ENCODE data around the gene MYZAP. TPM values are rescaled to one million over a fixed set of nuclear protein-coding genes. Genes with fewer than 3 reads are reported as not detected.

The MYZAP gene
- total and polyA plus RNA-seq, 2 of the 4 experiments (the other 2 are of a cell fraction) = not detected

DNA sequence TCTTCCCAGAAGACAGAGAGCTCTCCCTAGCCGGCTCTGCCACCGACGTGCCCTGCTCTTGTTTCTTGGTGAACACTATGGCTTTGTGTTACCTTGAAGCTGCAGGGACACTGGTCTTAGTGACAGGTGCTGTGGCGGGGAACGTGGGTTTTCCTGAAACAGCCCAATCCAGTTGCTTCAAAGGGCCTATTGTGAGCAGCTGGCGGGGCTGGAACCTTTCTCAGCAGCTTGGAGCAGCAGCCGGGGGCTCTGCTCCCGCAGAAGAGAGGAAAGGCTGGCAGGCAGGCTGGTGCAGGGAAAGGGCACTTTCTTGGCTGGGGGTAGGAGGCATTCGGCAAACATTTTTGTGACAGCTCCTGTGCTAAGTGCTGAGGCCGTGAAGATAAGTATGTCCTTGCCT is 12.8 kb downstream of the MYZAP start:
- TF ChIP-seq, protein P1, sequence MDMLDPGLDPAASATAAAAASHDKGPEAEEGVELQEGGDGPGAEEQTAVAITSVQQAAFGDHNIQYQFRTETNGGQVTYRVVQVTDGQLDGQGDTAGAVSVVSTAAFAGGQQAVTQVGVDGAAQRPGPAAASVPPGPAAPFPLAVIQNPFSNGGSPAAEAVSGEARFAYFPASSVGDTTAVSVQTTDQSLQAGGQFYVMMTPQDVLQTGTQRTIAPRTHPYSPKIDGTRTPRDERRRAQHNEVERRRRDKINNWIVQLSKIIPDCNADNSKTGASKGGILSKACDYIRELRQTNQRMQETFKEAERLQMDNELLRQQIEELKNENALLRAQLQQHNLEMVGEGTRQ (IDR thresholded peaks at IDR 0.05; ENCODE audit: low read depth, low read length) = no peak
- TF ChIP-seq FOS (IDR thresholded peaks at IDR 0.05; ENCODE audit: low read depth, low read length) = no peak
- TF ChIP-seq BHLHE40 (IDR thresholded peaks at IDR 0.05; ENCODE audit: low read depth, low read length) = no peak
- TF ChIP-seq MXI1 (IDR thresholded peaks at IDR 0.05; ENCODE audit: borderline replicate concordance, low read depth, low read length) = no peak
- TF ChIP-seq RFX5 (IDR thresholded peaks at IDR 0.05; ENCODE audit: low read depth, low read length) = no peak
- no peak for TF ChIP-seq CHD1 (IDR thresholded peaks at IDR 0.05; ENCODE audit: low read depth, low read length)

More for the DNA sequence above, 12.8 kb downstream of the MYZAP start:
- no peak overlapping the region for H2AK9ac ChIP-seq (replicated peaks; ENCODE audit: low read depth, low read length, poor library complexity)
- CTCF ChIA-PET = no interaction called here
- no peak overlapping the region for H4K8ac ChIP-seq (ENCODE audit: low read depth in 2 of 2, low read length in 2 of 2)
- H3K4ac ChIP-seq (ENCODE audit: low read depth, low read length) = no peak overlapping the region
- H3K4me2 ChIP-seq (ENCODE audit: low read depth, low read length) = no peak overlapping the region
- H4K91ac ChIP-seq (ENCODE audit: insufficient read depth, low read depth, low read length) = no peak overlapping the region
- H4K20me1 ChIP-seq (ENCODE audit: insufficient read depth, low read length) = no peaks in the 10 kb centered on the region
- dilution Hi-C loops (cut with HindIII; ENCODE audit: low sequenced_read_pairs, unreplicated experiment) = no loop called here
- H3K9me1 ChIP-seq (ENCODE audit: insufficient read depth, low read length) = no peaks in the 10 kb centered on the region
- no peak overlapping the region for H2AK5ac ChIP-seq (ENCODE audit: low read depth, low read length)
- no TSS peak for BruUV-seq (replicated peaks)
- H3K79me1 ChIP-seq (ENCODE audit: low read depth in 1 of 2, low read length in 2 of 2) = no peaks in the 10 kb centered on the region
- no peak overlapping the region for H2AFZ ChIP-seq (replicated peaks; ENCODE audit: low read length, poor library complexity)
- ATAC-seq (ENCODE audit: low read depth) (no peak), DNase-seq (no peak)
- intact Hi-C loops (cut with micrococcal nuclease) = no loop called here
- no peaks in the 10 kb centered on the region for H3K36me3 ChIP-seq (ENCODE audit: control insufficient read depth, insufficient read depth, low read length)
- H3K4me3 ChIP-seq (ENCODE audit: insufficient read depth, low read depth, low read length) = no peak overlapping the region
- H3K23ac ChIP-seq (ENCODE audit: low read depth, low read length) = no peak overlapping the region
- H3K18ac ChIP-seq (ENCODE audit: low read depth, low read length) = no peak overlapping the region
- H2BK120ac ChIP-seq (ENCODE audit: low read depth, low read length) = no peak overlapping the region
- H3K27ac ChIP-seq (ENCODE audit: insufficient read depth, low read length) = no peak overlapping the region
- H3K14ac ChIP-seq (replicated peaks; ENCODE audit: low read depth, low read length) = no peak overlapping the region
- H4K5ac ChIP-seq (ENCODE audit: low read depth, low read length) = no peak overlapping the region
- POLR2A ChIA-PET (ENCODE audit: unreplicated experiment) = no interaction called here
- no peak overlapping the region for H2BK5ac ChIP-seq (ENCODE audit: low read depth, low read length, poor library complexity, severe bottlenecking)
- no peaks in the 10 kb centered on the region for H3K4me1 ChIP-seq (ENCODE audit: control insufficient read depth, insufficient read depth, low read length)
- H3K27me3 ChIP-seq (ENCODE audit: control insufficient read depth, insufficient read depth, low read length) = peaks cover 10% of the 10 kb centered on the region
- H3K9ac ChIP-seq (ENCODE audit: low read depth, low read length) = no peak overlapping the region
- H2BK20ac ChIP-seq (ENCODE audit: low read depth, low read length) = no peak overlapping the region
- WGBS, 2 experiments (ENCODE audit: extremely low coverage in 2 of 2, insufficient read length in 1 of 2) = 62% methylated on average over 3 of the region's 10 CpGs; no CpG with 5 or more reads in 1 of the 2 experiments
- no peak overlapping the region for H3K56ac ChIP-seq (ENCODE audit: extremely low read depth, insufficient read depth, low read length)
- H3K9me3 ChIP-seq (ENCODE audit: control insufficient read depth, insufficient read depth, low read length) = no peaks in the 10 kb centered on the region
- in situ Hi-C loops (cut with MboI; ENCODE audit: low sequenced_read_pairs) = no loop called here
- no peak overlapping the region for H2BK15ac ChIP-seq (ENCODE audit: low read depth, low read length)
